CMK (cell line): ENCODE measurements around the gene HAUS7.

Source experiments
- DNase-seq: peaks from one replicate; pipeline ENCODE4 v3.0.0-alpha.2; 2010; ENCODE audit warnings: low read depth

HAUS7 gene

GRCh38 chrX:153438532-153438931 is 31.8 kb downstream of the HAUS7 start:
- no peak for DNase-seq

- DNase-seq = no peak
Observed at GRCh38 chrX:153435845-153436244, 34.5 kb downstream of the HAUS7 start.

- DNase-seq = no peak
Observed at GRCh38 chrX:153434801-153435200, 35.6 kb downstream of the HAUS7 start.

- DNase-seq = no peak
Observed at GRCh38 chrX:153433781-153434285, 36.5 kb downstream of the HAUS7 start.

- DNase-seq = no peak
Observed at GRCh38 chrX:153433161-153433680, 37.2 kb downstream of the HAUS7 start.

GRCh38 chrX:153430796-153431195 is 39.6 kb downstream of the HAUS7 start:
- no peak for DNase-seq

- no peak for DNase-seq
Observed at GRCh38 chrX:153426204-153426603, 44.2 kb downstream of the HAUS7 start.

GRCh38 chrX:153423652-153424051 is 46.7 kb downstream of the HAUS7 start:
- no peak for DNase-seq

- DNase-seq = no peak
Observed at GRCh38 chrX:153421856-153422255, 48.5 kb downstream of the HAUS7 start.

- no peak for DNase-seq
Observed at GRCh38 chrX:153420851-153421599, 49.4 kb downstream of the HAUS7 start.

GRCh38 chrX:153417637-153418036 is 52.7 kb downstream of the HAUS7 start:
- no peak for DNase-seq

GRCh38 chrX:153416781-153417450 is 53.5 kb downstream of the HAUS7 start:
- DNase-seq = no peak

GRCh38 chrX:153414856-153415510 is 55.4 kb downstream of the HAUS7 start:
- DNase-seq = no peak

- no peak for DNase-seq
Observed at GRCh38 chrX:153413731-153414130, 56.6 kb downstream of the HAUS7 start.

GRCh38 chrX:153412746-153413720 is 57.3 kb downstream of the HAUS7 start:
- no peak for DNase-seq

- no peak for DNase-seq
Observed at GRCh38 chrX:153411988-153412574, 58.3 kb downstream of the HAUS7 start.

GRCh38 chrX:153411255-153411987 is 59.0 kb downstream of the HAUS7 start, which contains the start of gene ZFP92:
Gene ZFP92, plus strand, starts transcription at chrX:153411472. Its CDS starts 6,851 bp downstream, at chrX:153418323.
- DNase-seq = no peak

GRCh38 chrX:153410888-153411254 is 59.5 kb downstream of the HAUS7 start:
- no peak for DNase-seq

GRCh38 chrX:153410373-153410772 is 60.0 kb downstream of the HAUS7 start:
- no peak for DNase-seq

GRCh38 chrX:153409414-153410101 is 60.8 kb downstream of the HAUS7 start:
- DNase-seq = no peak
